OCI-LY1 (cell line): ENCODE results near the gene TMC2.
A peak's percentile ranks its signal among the peaks of the same experiment; 100 is the strongest.

Source experiments
- H2AFZ ChIP-seq: fragments of 200-600 bp; sonication (generic), shearing (Covaris generic); 2 replicates; pipeline ENCODE4 v1.6.0; 2014; ENCODE audit warnings: antibody characterized with exemption, mild to moderate bottlenecking, low read length
- H3F3A ChIP-seq: fragments of 200-600 bp; sonication (generic), shearing (Covaris generic); 2 replicates; pipeline ENCODE4 v1.6.0; 2014; ENCODE audit warnings: mild to moderate bottlenecking, antibody characterized with exemption, low read length, moderate library complexity; ENCODE audit not compliant: insufficient read depth
- H3K27ac ChIP-seq: fragments of 200-600 bp; sonication (generic); 2 replicates; pipeline ENCODE4 v1.5.1; 2014; ENCODE audit warnings: low read length, mixed run types, mild to moderate bottlenecking, low read depth; ENCODE audit not compliant: poor library complexity, severe bottlenecking
- H3K27me3 ChIP-seq: fragments of 200-600 bp; sonication (generic); 2 replicates; pipeline ENCODE4 v1.6.0; 2014; ENCODE audit warnings: antibody characterized with exemption, mild to moderate bottlenecking, low read length, moderate library complexity; ENCODE audit not compliant: insufficient read depth
- H3K36me3 ChIP-seq: fragments of 200-600 bp; sonication (generic); 2 replicates; pipeline ENCODE4 v1.6.1; 2014; ENCODE audit warnings: mild to moderate bottlenecking, antibody characterized with exemption, low read length, moderate library complexity, mixed read lengths; ENCODE audit not compliant: insufficient read depth
- H3K4me1 ChIP-seq: fragments of 200-600 bp; sonication (generic); 2 replicates; pipeline ENCODE4 v1.5.1; 2014; ENCODE audit warnings: mild to moderate bottlenecking, low read length, moderate library complexity; ENCODE audit not compliant: insufficient read depth, severe bottlenecking
- H3K4me2 ChIP-seq: fragments of 200-600 bp; sonication (generic), shearing (Covaris generic); 2 replicates; pipeline ENCODE4 v1.6.1; 2014; ENCODE audit warnings: low read length
- H3K4me3 ChIP-seq: fragments of 200-600 bp; sonication (generic); 2 replicates; pipeline ENCODE4 v1.5.1; 2014; ENCODE audit warnings: low read length, low read depth, mild to moderate bottlenecking, mixed read lengths; ENCODE audit not compliant: poor library complexity, severe bottlenecking
- H3K79me2 ChIP-seq: fragments of 200-600 bp; shearing (Covaris generic); 2 replicates; pipeline ENCODE4 v1.6.1; 2016; ENCODE audit warnings: mixed run types, low read length, mixed read lengths; ENCODE audit not compliant: insufficient read depth
- H3K9ac ChIP-seq: fragments of 200-600 bp; sonication (generic), shearing (Covaris generic); 2 replicates; pipeline ENCODE4 v1.6.1; 2014; ENCODE audit warnings: mild to moderate bottlenecking, low read length, mixed read lengths
- H3K9me2 ChIP-seq: fragments of 200-600 bp; sonication (generic), shearing (Covaris generic); 2 replicates; pipeline ENCODE4 v1.6.1; 2014; ENCODE audit warnings: low read depth, mild to moderate bottlenecking, low read length, mixed read lengths
- H3K9me3 ChIP-seq: fragments of 200-600 bp; shearing (Covaris generic); 2 replicates; pipeline ENCODE4 v1.6.1; 2014; ENCODE audit warnings: low read length, mixed read lengths
- H4K20me1 ChIP-seq: fragments of 200-600 bp; sonication (generic), shearing (Covaris generic); 2 replicates; pipeline ENCODE4 v1.6.0; 2016; ENCODE audit warnings: mild to moderate bottlenecking, low read length; ENCODE audit not compliant: insufficient read depth
- CTCF ChIP-seq: fragments of 200-600 bp; sonication (generic), shearing (Covaris generic); IDR thresholded peaks from 2 replicates; pipeline ENCODE4 v1.5.1; 2017; ENCODE audit warnings: mild to moderate bottlenecking, antibody characterized with exemption, low read length, moderate library complexity, mixed read lengths
- EZH2 ChIP-seq: fragments of 200-600 bp; sonication (generic), shearing (Covaris generic); IDR thresholded peaks from 2 replicates; pipeline ENCODE4 v1.8.0; 2017; ENCODE audit warnings: borderline replicate concordance, mixed run types, mild to moderate bottlenecking, antibody characterized with exemption, low read length, moderate library complexity, mixed read lengths

Gene TMC2

GRCh38 chr20:2616634-2617033, 80.3 kb downstream of the TMC2 start:
- H3K4me3 ChIP-seq = no peak overlapping the region
- H3F3A ChIP-seq = no peaks in the 10 kb centered on the region
- peak overlapping the region; percentile 30; the same call in 1 of the 2 replicates for H3K4me2 ChIP-seq
- H3K27me3 ChIP-seq = no peaks in the 10 kb centered on the region
- H3K27ac ChIP-seq = no peak overlapping the region
- no peak overlapping the region for H2AFZ ChIP-seq
- H3K9ac ChIP-seq = no peak overlapping the region
- H3K36me3 ChIP-seq = no peaks in the 10 kb centered on the region
- H4K20me1 ChIP-seq = no peaks in the 10 kb centered on the region
- H3K4me1 ChIP-seq = peaks cover 22% of the 10 kb centered on the region
- TF ChIP-seq CTCF (no peak), EZH2 (no peak)
- no peaks in the 10 kb centered on the region for H3K9me2 ChIP-seq
- no peaks in the 10 kb centered on the region for H3K9me3 ChIP-seq
- no peaks in the 10 kb centered on the region for H3K79me2 ChIP-seq

GRCh38 chr20:2617099-2617714, 80.8 kb downstream of the TMC2 start:
- TF ChIP-seq EZH2 (no peak), CTCF (no peak)
- Histone ChIP-seq H3K79me2 (no peaks in the 10 kb centered on the region), H3K9me3 (no peaks in the 10 kb centered on the region), H3K36me3 (no peaks in the 10 kb centered on the region), H2AFZ (no peak overlapping the region), H3K4me2 (peak overlapping the region; percentile 30; the same call in 1 of the 2 replicates), H3K27ac (peak overlapping the region; percentile 63), H4K20me1 (no peaks in the 10 kb centered on the region), H3K9ac (no peak overlapping the region; the same call in 1 of the 2 replicates), H3F3A (no peaks in the 10 kb centered on the region), H3K27me3 (no peaks in the 10 kb centered on the region), H3K4me3 (no peak overlapping the region), H3K4me1 (peaks cover 22% of the 10 kb centered on the region), H3K9me2 (no peaks in the 10 kb centered on the region)

- Histone ChIP-seq H3F3A (no peaks in the 10 kb centered on the region), H3K4me1 (peaks cover 22% of the 10 kb centered on the region), H3K9ac (no peak overlapping the region), H3K9me2 (no peaks in the 10 kb centered on the region), H3K79me2 (no peaks in the 10 kb centered on the region), H3K36me3 (no peaks in the 10 kb centered on the region), H4K20me1 (no peaks in the 10 kb centered on the region), H2AFZ (no peak overlapping the region), H3K9me3 (no peaks in the 10 kb centered on the region), H3K27me3 (no peaks in the 10 kb centered on the region), H3K4me3 (no peak overlapping the region), H3K27ac (no peak overlapping the region), H3K4me2 (no peak overlapping the region)
- TF ChIP-seq EZH2 = no peak
- no peak for TF ChIP-seq CTCF
Observed at GRCh38 chr20:2618815-2619214, 82.4 kb downstream of the TMC2 start.
